ENCODE results near the gene SPIRE1. TPM values are rescaled to one million over a fixed set of nuclear protein-coding genes. Genes with fewer than 3 reads are reported as not detected.

SPIRE1 gene
- total RNA-seq, 1 experiment from 2014 or later: 26.1 TPM

DNA sequence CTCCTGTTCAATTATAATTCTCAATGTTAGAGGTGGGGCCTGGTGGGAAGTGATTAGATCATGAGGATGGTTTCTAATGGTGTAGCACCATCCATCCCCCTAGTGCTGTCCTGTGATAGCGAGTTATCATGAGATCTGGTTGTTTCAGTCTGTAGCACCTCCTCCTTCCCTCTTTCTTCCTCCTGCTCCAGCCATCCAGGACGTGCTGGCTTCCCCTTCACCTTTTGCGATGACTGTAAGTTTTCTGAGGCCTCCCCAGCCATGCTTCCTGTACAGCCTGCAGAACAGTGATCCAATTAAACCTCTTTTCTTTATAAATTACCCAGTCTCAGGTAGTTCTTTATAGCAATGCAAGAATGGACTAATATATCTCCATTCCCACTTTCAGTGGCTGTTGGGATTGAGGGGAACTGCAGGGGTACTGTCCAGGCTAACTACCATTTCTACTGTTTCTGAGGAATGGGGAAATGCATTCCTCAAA, 19.2 kb downstream of the SPIRE1 start:
- no peak overlapping the region for H3K27ac ChIP-seq
- no peak overlapping the region for H2AFZ ChIP-seq
- no peak overlapping the region for H3K4me2 ChIP-seq
- H3K9me3 ChIP-seq (ENCODE audit: insufficient read depth, low read depth): no peaks in the 10 kb centered on the region
- TF ChIP-seq EZH2 (IDR thresholded peaks at IDR 0.05; ENCODE audit: low read depth): no peak
- TF ChIP-seq, protein P1, sequence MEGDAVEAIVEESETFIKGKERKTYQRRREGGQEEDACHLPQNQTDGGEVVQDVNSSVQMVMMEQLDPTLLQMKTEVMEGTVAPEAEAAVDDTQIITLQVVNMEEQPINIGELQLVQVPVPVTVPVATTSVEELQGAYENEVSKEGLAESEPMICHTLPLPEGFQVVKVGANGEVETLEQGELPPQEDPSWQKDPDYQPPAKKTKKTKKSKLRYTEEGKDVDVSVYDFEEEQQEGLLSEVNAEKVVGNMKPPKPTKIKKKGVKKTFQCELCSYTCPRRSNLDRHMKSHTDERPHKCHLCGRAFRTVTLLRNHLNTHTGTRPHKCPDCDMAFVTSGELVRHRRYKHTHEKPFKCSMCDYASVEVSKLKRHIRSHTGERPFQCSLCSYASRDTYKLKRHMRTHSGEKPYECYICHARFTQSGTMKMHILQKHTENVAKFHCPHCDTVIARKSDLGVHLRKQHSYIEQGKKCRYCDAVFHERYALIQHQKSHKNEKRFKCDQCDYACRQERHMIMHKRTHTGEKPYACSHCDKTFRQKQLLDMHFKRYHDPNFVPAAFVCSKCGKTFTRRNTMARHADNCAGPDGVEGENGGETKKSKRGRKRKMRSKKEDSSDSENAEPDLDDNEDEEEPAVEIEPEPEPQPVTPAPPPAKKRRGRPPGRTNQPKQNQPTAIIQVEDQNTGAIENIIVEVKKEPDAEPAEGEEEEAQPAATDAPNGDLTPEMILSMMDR (conservative IDR thresholded peaks at IDR 0.05): no peak
- H3K4me1 ChIP-seq (replicated peaks; ENCODE audit: insufficient read depth): no peaks in the 10 kb centered on the region
- ChIA-PET POLR2A (ENCODE audit: unreplicated experiment) (no interaction called here), CTCF (no interaction called here)
- H3K27me3 ChIP-seq (ENCODE audit: insufficient read depth, low read depth): no peaks in the 10 kb centered on the region
- intact Hi-C loops (cut with micrococcal nuclease; ENCODE audit: unreplicated experiment): no loop called here
- DNase-seq: no peak
- no peaks in the 10 kb centered on the region for H3K9me2 ChIP-seq (ENCODE audit: insufficient read depth)
- no TSS peak for BruUV-seq (replicated peaks)
- H3K4me3 ChIP-seq: no peak overlapping the region
- no peaks in the 10 kb centered on the region for H3K79me2 ChIP-seq (ENCODE audit: low read depth)
- H3F3A ChIP-seq (ENCODE audit: insufficient read depth, low read depth): no peaks in the 10 kb centered on the region; the same call in 1 of the 2 replicates
- H4K20me1 ChIP-seq (ENCODE audit: insufficient read depth): no peaks in the 10 kb centered on the region
- H3K36me3 ChIP-seq (ENCODE audit: low read depth): no peaks in the 10 kb centered on the region

DNA sequence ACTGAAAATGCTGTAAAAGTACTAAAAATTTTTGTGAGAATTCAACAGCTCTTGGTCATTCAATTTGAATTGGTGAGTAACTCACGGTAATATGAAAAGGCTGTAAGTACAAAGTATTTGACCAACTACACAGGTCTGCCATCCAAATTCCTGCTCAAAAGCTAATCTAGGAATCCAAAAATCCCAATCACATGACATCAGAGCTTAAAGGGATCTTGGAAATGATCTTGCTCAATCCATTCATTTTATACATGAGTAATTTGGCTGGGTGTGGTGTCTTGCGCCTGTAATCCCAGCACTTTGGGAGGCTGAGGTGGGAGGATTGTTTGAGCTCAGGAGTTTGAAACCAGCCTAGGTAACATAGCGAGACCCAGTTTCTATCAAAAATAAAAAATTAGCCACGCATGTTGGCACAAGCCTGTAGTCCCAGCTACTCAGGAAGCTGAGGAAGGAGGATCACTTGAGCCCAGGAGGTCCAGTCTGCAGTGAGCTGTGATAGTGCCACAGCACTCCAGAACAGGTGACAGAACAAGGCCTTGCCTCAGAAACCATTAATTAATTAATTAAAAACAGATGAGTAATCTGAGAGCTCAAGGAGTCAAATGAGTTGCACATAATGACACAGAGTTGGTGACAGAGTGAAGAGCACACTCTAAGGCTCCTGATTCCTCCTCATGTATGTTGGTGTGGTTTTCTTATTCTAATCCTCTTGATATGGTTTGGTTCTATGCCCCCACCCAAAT, 19.8 kb downstream of the SPIRE1 start:
- peak in 1 of 2 experiments; percentile 40 for DNase-seq
- TF ChIP-seq EZH2 (IDR thresholded peaks at IDR 0.05; ENCODE audit: low read depth): no peak
- TF ChIP-seq, protein P1 (conservative IDR thresholded peaks at IDR 0.05): no peak
- H2AFZ ChIP-seq: no peak overlapping the region
- ChIA-PET POLR2A (ENCODE audit: unreplicated experiment) (no interaction called here), CTCF (no interaction called here)
- H3K4me2 ChIP-seq: no peak overlapping the region
- H4K20me1 ChIP-seq (ENCODE audit: insufficient read depth): no peaks in the 10 kb centered on the region
- H3K27me3 ChIP-seq (ENCODE audit: insufficient read depth, low read depth): no peaks in the 10 kb centered on the region
- H3K9me3 ChIP-seq (ENCODE audit: insufficient read depth, low read depth): no peaks in the 10 kb centered on the region
- H3K9me2 ChIP-seq (ENCODE audit: insufficient read depth): no peaks in the 10 kb centered on the region
- BruUV-seq (replicated peaks): no TSS peak
- no peaks in the 10 kb centered on the region; the same call in 1 of the 2 replicates for H3F3A ChIP-seq (ENCODE audit: insufficient read depth, low read depth)
- no peaks in the 10 kb centered on the region for H3K36me3 ChIP-seq (ENCODE audit: low read depth)
- no peak overlapping the region for H3K27ac ChIP-seq
- intact Hi-C loops (cut with micrococcal nuclease; ENCODE audit: unreplicated experiment): no loop called here
- no peaks in the 10 kb centered on the region for H3K79me2 ChIP-seq (ENCODE audit: low read depth)
- H3K4me3 ChIP-seq: no peak overlapping the region
- no peaks in the 10 kb centered on the region for H3K4me1 ChIP-seq (replicated peaks; ENCODE audit: insufficient read depth)

DNA sequence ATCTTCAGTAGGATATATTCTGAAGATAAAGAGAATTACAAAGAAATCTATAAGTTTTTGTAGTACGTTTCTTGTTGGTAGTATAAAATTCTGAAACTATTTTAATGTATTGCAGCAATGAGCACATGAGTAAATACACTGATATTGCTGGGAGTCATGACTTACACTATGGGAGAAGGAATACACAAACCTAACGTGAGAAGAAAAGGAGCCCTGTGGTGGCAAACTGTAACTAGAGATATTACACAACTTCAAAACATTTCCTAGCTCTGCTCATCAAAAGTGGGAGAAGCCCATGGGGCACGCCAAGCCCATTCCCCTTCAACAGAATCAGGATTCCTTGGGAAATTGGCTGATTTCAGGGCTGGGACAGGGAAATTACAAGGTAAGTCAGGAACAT, 20.5 kb downstream of the SPIRE1 start:
- Histone ChIP-seq H3K4me2 (no peak overlapping the region), H3K4me3 (no peak overlapping the region), H3K9me2 (ENCODE audit: insufficient read depth) (no peaks in the 10 kb centered on the region), H3K79me2 (ENCODE audit: low read depth) (no peaks in the 10 kb centered on the region), H2AFZ (no peak overlapping the region), H3K36me3 (ENCODE audit: low read depth) (no peaks in the 10 kb centered on the region), H4K20me1 (ENCODE audit: insufficient read depth) (no peaks in the 10 kb centered on the region), H3F3A (ENCODE audit: insufficient read depth, low read depth) (no peaks in the 10 kb centered on the region; the same call in 1 of the 2 replicates), H3K27ac (no peak overlapping the region), H3K4me1 (replicated peaks; ENCODE audit: insufficient read depth) (no peaks in the 10 kb centered on the region), H3K27me3 (ENCODE audit: insufficient read depth, low read depth) (no peaks in the 10 kb centered on the region), H3K9me3 (ENCODE audit: insufficient read depth, low read depth) (no peaks in the 10 kb centered on the region)
- ChIA-PET CTCF (no interaction called here), POLR2A (ENCODE audit: unreplicated experiment) (no interaction called here)
- DNase-seq: no peak
- no peak for TF ChIP-seq EZH2 (IDR thresholded peaks at IDR 0.05; ENCODE audit: low read depth)
- TF ChIP-seq, protein P1 (conservative IDR thresholded peaks at IDR 0.05): no peak
- no TSS peak for BruUV-seq (replicated peaks)
- intact Hi-C loops (cut with micrococcal nuclease; ENCODE audit: unreplicated experiment): no loop called here

Measured in PC-9 (cell line).